Measurements from ENCODE around the gene SLCO3A1.

SLCO3A1 gene

DNA sequence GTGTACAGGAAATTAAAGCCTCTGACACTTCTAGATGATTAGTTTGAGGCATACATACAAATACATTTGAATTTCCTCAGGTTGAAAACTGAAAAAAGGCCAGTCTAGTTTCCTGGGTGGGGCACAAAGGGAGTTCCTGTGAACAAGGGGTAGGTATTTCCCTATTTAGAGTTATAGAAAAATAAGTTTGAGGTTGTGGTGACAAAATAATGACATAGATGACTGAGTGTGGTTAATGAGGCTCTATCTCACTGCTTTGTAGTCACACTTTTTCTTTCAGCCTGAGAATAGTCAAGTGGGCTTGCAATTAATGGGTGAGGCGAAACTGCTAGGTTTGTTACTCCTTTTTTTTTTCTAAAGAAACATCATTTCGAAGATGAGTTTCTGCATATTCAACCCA is 4.3 kb downstream of the SLCO3A1 start:
- Histone ChIP-seq H3K36me3 (ENCODE audit: control insufficient read depth in 2 of 2, insufficient read depth in 1 of 2, low read length in 2 of 2) (no peaks in the 10 kb centered on the region), H3K27ac (ENCODE audit: extremely low read depth, low read depth, low read length) (no peak overlapping the region), H3K4me3 (ENCODE audit: low read depth, low read length) (no peak overlapping the region), H3K4me1 (ENCODE audit: control insufficient read depth, insufficient read depth, low read length) (peaks cover 37% of the 10 kb centered on the region), H3K9me3 (ENCODE audit: control insufficient read depth, insufficient read depth, low read depth, low read length) (no peaks in the 10 kb centered on the region)
- CTCF ChIA-PET, result interaction anchor here (0.6 kb wide), 1 partner anchor 227 kb away, joined by 3 read pairs; no protein-coding TSS in a partner anchor
- TF ChIP-seq ZNF548 (tag by site-specific recombination; IDR thresholded peaks at IDR 0.05) (no peak), ZNF2 (tag by site-specific recombination; IDR thresholded peaks at IDR 0.05) (no peak), ZNF670 (tag by site-specific recombination; IDR thresholded peaks at IDR 0.05; ENCODE audit: low read depth) (no peak), SP7 (tag by site-specific recombination; IDR thresholded peaks at IDR 0.05) (peak; percentile 63; the same call in 1 of the 2 replicates)
- TF ChIP-seq, protein P1, sequence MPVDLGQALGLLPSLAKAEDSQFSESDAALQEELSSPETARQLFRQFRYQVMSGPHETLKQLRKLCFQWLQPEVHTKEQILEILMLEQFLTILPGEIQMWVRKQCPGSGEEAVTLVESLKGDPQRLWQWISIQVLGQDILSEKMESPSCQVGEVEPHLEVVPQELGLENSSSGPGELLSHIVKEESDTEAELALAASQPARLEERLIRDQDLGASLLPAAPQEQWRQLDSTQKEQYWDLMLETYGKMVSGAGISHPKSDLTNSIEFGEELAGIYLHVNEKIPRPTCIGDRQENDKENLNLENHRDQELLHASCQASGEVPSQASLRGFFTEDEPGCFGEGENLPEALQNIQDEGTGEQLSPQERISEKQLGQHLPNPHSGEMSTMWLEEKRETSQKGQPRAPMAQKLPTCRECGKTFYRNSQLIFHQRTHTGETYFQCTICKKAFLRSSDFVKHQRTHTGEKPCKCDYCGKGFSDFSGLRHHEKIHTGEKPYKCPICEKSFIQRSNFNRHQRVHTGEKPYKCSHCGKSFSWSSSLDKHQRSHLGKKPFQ (tag by site-specific recombination; IDR thresholded peaks at IDR 0.05), result 0 out of 2 replicates have a peak, but pooled peaks have one; percentile 23
- TF ChIP-seq, protein P2, sequence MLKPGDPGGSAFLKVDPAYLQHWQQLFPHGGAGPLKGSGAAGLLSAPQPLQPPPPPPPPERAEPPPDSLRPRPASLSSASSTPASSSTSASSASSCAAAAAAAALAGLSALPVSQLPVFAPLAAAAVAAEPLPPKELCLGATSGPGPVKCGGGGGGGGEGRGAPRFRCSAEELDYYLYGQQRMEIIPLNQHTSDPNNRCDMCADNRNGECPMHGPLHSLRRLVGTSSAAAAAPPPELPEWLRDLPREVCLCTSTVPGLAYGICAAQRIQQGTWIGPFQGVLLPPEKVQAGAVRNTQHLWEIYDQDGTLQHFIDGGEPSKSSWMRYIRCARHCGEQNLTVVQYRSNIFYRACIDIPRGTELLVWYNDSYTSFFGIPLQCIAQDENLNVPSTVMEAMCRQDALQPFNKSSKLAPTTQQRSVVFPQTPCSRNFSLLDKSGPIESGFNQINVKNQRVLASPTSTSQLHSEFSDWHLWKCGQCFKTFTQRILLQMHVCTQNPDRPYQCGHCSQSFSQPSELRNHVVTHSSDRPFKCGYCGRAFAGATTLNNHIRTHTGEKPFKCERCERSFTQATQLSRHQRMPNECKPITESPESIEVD (tag by site-specific recombination; IDR thresholded peaks at IDR 0.05), result peak; percentile 71
- POLR2A ChIA-PET, result no interaction called here

DNA sequence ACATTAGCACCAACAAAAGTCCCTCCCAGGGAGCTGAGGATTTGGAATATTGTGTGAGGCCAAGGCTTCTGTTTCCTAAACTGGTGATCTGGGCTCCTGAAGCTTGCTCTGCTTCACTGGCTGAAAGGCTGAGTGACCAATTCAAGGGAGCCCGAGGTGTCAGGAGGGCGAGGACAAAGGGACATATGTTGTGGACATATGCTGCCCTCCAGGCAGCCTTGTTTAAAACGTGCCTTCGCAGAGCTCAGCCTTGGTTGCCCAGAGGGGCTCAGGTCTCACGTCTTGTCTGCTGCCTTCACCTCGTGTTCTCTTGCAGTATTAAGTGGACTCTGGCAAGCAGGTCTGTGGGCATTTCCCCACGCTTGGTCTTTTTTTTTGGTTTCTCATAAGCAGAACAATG is 7.0 kb downstream of the SLCO3A1 start:
- POLR2A ChIA-PET, result no interaction called here

DNA sequence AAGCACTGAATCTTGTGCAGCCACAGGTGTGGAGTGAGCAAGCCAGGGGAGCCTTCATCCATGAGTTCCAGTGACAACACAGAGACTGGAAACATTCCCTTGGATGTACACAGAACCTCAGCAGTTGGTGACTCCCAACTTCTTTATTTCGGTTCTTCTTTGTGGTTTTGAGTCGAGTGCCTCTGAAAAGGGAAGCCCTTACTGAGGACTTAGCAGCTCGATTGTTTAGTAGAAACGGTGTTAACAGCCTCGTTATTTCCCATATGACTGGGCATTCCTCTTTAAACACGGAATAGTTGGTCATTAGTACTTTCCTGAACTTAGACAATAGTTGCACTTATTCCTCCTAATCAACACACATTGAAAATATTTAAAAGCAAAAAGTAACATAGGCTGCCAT is 7.7 kb downstream of the SLCO3A1 start:
- Histone ChIP-seq H3K27ac (ENCODE audit: extremely low read depth, low read depth, low read length) (no peak overlapping the region), H3K36me3 (ENCODE audit: control insufficient read depth in 2 of 2, insufficient read depth in 1 of 2, low read length in 2 of 2) (no peaks in the 10 kb centered on the region), H3K4me3 (ENCODE audit: low read depth, low read length) (no peak overlapping the region), H3K9me3 (ENCODE audit: control insufficient read depth, insufficient read depth, low read depth, low read length) (no peaks in the 10 kb centered on the region), H3K4me1 (ENCODE audit: control insufficient read depth, insufficient read depth, low read length) (peaks cover 18% of the 10 kb centered on the region)
- ChIA-PET POLR2A (no interaction called here), CTCF (interaction anchor here (0.6 to 1.0 kb wide), 4 partner anchors 10 to 573 kb away, joined by 3 read pairs; no protein-coding TSS in a partner anchor)
- TF ChIP-seq ZNF114 (tag by site-specific recombination; IDR thresholded peaks at IDR 0.05) (no peak), ZNF132 (tag by site-specific recombination; IDR thresholded peaks at IDR 0.05; ENCODE audit: borderline replicate concordance) (no peak), ZBTB8A (tag by site-specific recombination; IDR thresholded peaks at IDR 0.05) (no peak), PRDM1 (tag by site-specific recombination; IDR thresholded peaks at IDR 0.05) (no peak), OSR2 (tag by site-specific recombination; IDR thresholded peaks at IDR 0.05) (no peak), ZNF416 (tag by site-specific recombination; IDR thresholded peaks at IDR 0.05) (no peak), ZNF202 (tag by site-specific recombination; IDR thresholded peaks at IDR 0.05; ENCODE audit: borderline replicate concordance) (no peak), ZNF473 (tag by site-specific recombination; IDR thresholded peaks at IDR 0.05) (no peak), ZNF785 (tag by site-specific recombination; IDR thresholded peaks at IDR 0.05) (no peak), SP7 (tag by site-specific recombination; IDR thresholded peaks at IDR 0.05) (no peak), HOXC10 (CRISPR knock-in tag; IDR thresholded peaks at IDR 0.05) (no peak)
- TF ChIP-seq, protein P3, sequence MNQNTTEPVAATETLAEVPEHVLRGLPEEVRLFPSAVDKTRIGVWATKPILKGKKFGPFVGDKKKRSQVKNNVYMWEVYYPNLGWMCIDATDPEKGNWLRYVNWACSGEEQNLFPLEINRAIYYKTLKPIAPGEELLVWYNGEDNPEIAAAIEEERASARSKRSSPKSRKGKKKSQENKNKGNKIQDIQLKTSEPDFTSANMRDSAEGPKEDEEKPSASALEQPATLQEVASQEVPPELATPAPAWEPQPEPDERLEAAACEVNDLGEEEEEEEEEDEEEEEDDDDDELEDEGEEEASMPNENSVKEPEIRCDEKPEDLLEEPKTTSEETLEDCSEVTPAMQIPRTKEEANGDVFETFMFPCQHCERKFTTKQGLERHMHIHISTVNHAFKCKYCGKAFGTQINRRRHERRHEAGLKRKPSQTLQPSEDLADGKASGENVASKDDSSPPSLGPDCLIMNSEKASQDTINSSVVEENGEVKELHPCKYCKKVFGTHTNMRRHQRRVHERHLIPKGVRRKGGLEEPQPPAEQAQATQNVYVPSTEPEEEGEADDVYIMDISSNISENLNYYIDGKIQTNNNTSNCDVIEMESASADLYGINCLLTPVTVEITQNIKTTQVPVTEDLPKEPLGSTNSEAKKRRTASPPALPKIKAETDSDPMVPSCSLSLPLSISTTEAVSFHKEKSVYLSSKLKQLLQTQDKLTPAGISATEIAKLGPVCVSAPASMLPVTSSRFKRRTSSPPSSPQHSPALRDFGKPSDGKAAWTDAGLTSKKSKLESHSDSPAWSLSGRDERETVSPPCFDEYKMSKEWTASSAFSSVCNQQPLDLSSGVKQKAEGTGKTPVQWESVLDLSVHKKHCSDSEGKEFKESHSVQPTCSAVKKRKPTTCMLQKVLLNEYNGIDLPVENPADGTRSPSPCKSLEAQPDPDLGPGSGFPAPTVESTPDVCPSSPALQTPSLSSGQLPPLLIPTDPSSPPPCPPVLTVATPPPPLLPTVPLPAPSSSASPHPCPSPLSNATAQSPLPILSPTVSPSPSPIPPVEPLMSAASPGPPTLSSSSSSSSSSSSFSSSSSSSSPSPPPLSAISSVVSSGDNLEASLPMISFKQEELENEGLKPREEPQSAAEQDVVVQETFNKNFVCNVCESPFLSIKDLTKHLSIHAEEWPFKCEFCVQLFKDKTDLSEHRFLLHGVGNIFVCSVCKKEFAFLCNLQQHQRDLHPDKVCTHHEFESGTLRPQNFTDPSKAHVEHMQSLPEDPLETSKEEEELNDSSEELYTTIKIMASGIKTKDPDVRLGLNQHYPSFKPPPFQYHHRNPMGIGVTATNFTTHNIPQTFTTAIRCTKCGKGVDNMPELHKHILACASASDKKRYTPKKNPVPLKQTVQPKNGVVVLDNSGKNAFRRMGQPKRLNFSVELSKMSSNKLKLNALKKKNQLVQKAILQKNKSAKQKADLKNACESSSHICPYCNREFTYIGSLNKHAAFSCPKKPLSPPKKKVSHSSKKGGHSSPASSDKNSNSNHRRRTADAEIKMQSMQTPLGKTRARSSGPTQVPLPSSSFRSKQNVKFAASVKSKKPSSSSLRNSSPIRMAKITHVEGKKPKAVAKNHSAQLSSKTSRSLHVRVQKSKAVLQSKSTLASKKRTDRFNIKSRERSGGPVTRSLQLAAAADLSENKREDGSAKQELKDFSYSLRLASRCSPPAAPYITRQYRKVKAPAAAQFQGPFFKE (tag by site-specific recombination; IDR thresholded peaks at IDR 0.05; ENCODE audit: borderline replicate concordance), result no peak

More for the DNA sequence above, 7.0 kb downstream of the SLCO3A1 start:
- CTCF ChIA-PET, result interaction anchor here (0.6 to 1.0 kb wide), 4 partner anchors 9 to 559 kb away, joined by 3 to 4 read pairs (median 3); no protein-coding TSS in a partner anchor
- Histone ChIP-seq H3K9me3 (ENCODE audit: control insufficient read depth, insufficient read depth, low read depth, low read length) (no peaks in the 10 kb centered on the region), H3K36me3 (ENCODE audit: control insufficient read depth in 2 of 2, insufficient read depth in 1 of 2, low read length in 2 of 2) (no peaks in the 10 kb centered on the region), H3K27ac (ENCODE audit: extremely low read depth, low read depth, low read length) (no peak overlapping the region), H3K4me1 (ENCODE audit: control insufficient read depth, insufficient read depth, low read length) (peaks cover 25% of the 10 kb centered on the region), H3K4me3 (ENCODE audit: low read depth, low read length) (no peak overlapping the region)
- TF ChIP-seq ZNF664 (tag by site-specific recombination; IDR thresholded peaks at IDR 0.05) (no peak), ZNF175 (tag by site-specific recombination; IDR thresholded peaks at IDR 0.05) (no peak), ZNF549 (tag by site-specific recombination; IDR thresholded peaks at IDR 0.05) (no peak), ZNF184 (tag by site-specific recombination; IDR thresholded peaks at IDR 0.05) (no peak), ZNF623 (tag by site-specific recombination; IDR thresholded peaks at IDR 0.05) (no peak), BCL11B (tag by site-specific recombination; IDR thresholded peaks at IDR 0.05; ENCODE audit: low read depth) (no peak), ZNF311 (tag by site-specific recombination; IDR thresholded peaks at IDR 0.05; ENCODE audit: borderline replicate concordance) (no peak), ZSCAN23 (tag by site-specific recombination; IDR thresholded peaks at IDR 0.05) (no peak), ZNF335 (tag by site-specific recombination; conservative IDR thresholded peaks at IDR 0.05) (no peak), ZNF140 (tag by site-specific recombination; IDR thresholded peaks at IDR 0.05) (no peak)
- TF ChIP-seq, protein P4, sequence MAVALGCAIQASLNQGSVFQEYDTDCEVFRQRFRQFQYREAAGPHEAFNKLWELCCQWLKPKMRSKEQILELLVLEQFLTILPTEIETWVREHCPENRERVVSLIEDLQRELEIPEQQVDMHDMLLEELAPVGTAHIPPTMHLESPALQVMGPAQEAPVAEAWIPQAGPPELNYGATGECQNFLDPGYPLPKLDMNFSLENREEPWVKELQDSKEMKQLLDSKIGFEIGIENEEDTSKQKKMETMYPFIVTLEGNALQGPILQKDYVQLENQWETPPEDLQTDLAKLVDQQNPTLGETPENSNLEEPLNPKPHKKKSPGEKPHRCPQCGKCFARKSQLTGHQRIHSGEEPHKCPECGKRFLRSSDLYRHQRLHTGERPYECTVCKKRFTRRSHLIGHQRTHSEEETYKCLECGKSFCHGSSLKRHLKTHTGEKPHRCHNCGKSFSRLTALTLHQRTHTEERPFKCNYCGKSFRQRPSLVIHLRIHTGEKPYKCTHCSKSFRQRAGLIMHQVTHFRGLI (tag by site-specific recombination; IDR thresholded peaks at IDR 0.05), result no peak
